Mucosa of rectum (tissue), 2 donors: ENCODE results near the gene ESPN.
A peak's percentile ranks its signal among the peaks of the same experiment; 100 is the strongest.
"Not testable (repeated sequence)": the region's sequence is repeated elsewhere in the genome, so short reads cannot be mapped to it uniquely, and the experiment has no call there.

Source experiments
- H3K27ac ChIP-seq, 2 donors: one replicate each; pipeline ENCODE4 v1.7.0; 2013; ENCODE audit warnings: inconsistent platforms in 2 of 2, low read depth in 2 of 2, low read length in 2 of 2
- H3K27me3 ChIP-seq, 2 donors: one replicate each; pipeline ENCODE4 v1.7.0; 2013; ENCODE audit warnings: low read length in 2 of 2; ENCODE audit not compliant: control insufficient read depth in 2 of 2, insufficient read depth in 2 of 2
- H3K36me3 ChIP-seq, 2 donors: one replicate each; pipeline ENCODE4 v1.7.0; 2013; ENCODE audit warnings: low read length in 2 of 2; ENCODE audit not compliant: control insufficient read depth in 2 of 2, insufficient read depth in 2 of 2
- H3K4me1 ChIP-seq, 2 donors: one replicate each; pipeline ENCODE4 v1.7.0; 2013; ENCODE audit warnings: low read length in 2 of 2, mild to moderate bottlenecking in 1 of 2; ENCODE audit not compliant: control insufficient read depth in 2 of 2, insufficient read depth in 2 of 2
- H3K4me3 ChIP-seq, 2 donors: one replicate each; pipeline ENCODE4 v1.7.0; 2013; ENCODE audit warnings: low read length in 2 of 2
- H3K9ac ChIP-seq, 2 donors: one replicate each; pipeline ENCODE4 v1.7.0; 2013; ENCODE audit warnings: low read length in 2 of 2, low read depth in 1 of 2, mild to moderate bottlenecking in 1 of 2
- H3K9me3 ChIP-seq, 2 donors: one replicate each; pipeline ENCODE4 v1.7.0; 2013; ENCODE audit warnings: low read length in 2 of 2; ENCODE audit not compliant: control insufficient read depth in 2 of 2
- donor health status: healthy.
- donor health status: Normal muscosa, but diverticular disease.

Gene ESPN

DNA sequence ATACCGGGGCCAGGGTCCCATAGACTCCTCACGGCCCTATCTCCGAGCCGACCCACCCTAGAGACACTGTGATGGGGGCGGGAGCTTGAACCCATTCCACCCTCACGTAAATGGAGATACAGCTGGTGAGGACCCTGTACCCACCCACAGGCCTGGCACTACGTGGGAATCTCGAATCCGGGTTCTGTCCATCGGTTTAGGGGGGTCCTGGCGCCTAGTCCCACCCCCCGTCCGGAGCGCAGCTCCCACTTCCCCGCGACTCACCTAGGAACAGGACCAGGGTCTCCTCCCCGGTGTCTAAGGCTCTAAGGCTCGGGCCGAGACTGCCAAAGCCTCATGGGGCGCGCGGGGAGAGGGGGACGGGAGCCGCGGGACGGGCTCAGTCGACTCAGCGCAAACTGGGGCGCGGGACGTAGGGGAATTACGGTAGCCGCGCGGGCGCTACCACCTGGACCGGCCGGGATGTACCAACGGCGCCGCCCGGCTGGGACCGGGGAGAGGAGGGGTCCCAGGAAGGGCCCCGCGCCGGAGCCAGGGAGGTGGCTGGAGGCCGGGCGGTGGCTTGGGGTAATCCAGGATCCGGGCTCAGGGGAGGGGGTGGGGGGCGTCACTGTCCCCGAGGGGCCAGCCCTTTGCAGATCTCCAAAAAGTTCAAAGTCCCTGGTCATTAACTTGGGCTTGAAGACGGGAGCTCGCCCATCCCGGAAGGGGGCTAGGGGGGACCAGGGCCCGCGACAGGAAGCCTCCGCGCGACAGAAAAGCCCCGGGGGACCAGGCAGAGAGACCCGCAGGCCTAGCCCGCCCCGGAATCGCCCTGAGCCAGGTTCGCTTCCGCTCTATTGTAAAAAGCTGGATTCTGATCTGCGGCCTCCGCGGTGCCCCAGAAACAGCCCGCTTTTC lies 65.9 kb downstream of the ESPN start:
- Histone ChIP-seq H3K27ac (peak overlapping the region; percentile 56 to 68), H3K4me1 (peaks cover 21 to 28% of the 10 kb centered on the region in 2 donors), H3K9ac (peak overlapping the region; percentile 68 to 76), H3K27me3 (peaks cover 4 to 7% of the 10 kb centered on the region in 2 donors), H3K9me3 (no peaks in the 10 kb centered on the region), H3K4me3 (peak overlapping the region; percentile 78 to 79), H3K36me3 (no peaks in the 10 kb centered on the region)

DNA sequence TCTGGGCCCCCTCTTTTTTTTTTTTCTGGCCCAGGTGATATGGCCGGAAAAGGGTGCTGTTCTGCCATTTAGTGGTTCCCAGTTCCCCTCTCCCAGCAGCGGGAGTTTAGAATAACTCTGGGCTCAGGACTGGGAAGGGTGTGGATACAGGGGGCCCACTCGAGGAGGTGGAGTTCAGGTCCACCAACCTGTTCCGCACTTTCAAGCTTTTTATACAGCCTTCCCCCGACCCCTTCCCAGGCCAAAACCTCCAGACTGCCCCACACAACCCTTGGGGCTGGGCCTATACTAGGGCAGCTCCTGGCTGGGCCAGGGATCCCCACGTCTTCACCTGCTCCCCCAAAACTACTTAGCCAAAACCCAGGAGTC lies 66.5 kb downstream of the ESPN start:
- H3K4me3 ChIP-seq = peak overlapping the region; percentile 78 to 79
- H3K4me1 ChIP-seq = peaks cover 24 to 26% of the 10 kb centered on the region in 2 donors
- H3K9me3 ChIP-seq = no peaks in the 10 kb centered on the region
- peaks cover 4 to 5% of the 10 kb centered on the region in 2 donors for H3K27me3 ChIP-seq
- no peaks in the 10 kb centered on the region for H3K36me3 ChIP-seq
- peak overlapping the region; percentile 56 to 68 for H3K27ac ChIP-seq
- H3K9ac ChIP-seq = peak overlapping the region; percentile 68 to 76

DNA sequence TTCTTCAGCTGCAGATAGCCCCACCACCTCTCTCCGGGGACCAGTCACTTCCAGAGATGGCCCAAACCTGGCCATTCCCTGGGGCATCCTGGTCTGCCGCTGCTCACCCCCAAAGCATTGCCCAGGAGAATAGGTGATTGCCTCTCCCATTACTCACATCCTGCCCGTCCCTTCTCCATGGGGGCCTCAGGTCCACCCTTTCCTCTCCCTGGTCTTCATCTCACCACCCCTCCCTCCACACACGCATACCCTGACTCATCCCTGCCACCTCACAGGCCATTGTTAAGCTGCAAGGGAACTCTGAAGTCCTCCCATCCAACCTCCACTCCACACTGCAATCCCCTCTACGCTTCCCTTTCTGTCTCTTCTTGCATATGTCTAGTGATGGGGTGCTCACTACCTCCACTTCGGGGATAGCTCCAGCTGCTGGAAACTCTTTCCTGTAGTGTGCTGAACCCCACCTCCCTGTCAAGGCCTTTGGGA lies 66.9 kb downstream of the ESPN start, which contains the start of gene PLEKHG5:
Gene PLEKHG5, minus strand, starts transcription at position 188 of the 483 bp plus-strand sequence. CDS start 14,096 bp downstream, outside the sequence.
- H3K4me3 ChIP-seq = peak within 1 kb of the TSS; percentile 78 to 79
- peak within 1 kb of the TSS; percentile 68 to 76 for H3K9ac ChIP-seq
- peaks cover 3% of the 10 kb centered on the region in 2 donors for H3K27me3 ChIP-seq
- H3K9me3 ChIP-seq = no peaks in the 10 kb centered on the region
- peaks cover 22% of the 10 kb centered on the region in 2 donors for H3K4me1 ChIP-seq
- peak within 1 kb of the TSS; percentile 56 to 68 for H3K27ac ChIP-seq
- H3K36me3 ChIP-seq = no peaks in the 10 kb centered on the region

DNA sequence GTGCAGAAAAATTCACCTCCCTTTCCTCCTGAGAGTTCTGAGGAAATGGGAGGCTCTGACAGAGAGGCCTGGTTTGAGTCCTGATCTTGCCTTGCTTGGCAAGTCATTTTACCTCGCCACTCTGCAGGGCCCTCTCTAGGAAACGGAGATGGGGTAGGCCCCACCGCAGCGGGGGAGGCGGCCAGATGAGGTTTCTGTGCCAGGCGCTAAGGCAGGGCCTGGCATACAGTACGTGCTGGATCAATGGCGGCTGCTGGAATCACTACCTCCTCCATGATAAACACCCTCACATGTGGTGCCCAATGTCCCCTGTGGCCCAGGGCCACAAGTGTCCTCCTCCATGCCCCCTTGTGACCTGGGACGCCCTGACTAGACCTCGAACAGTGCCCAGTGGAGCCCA lies 67.4 kb downstream of the ESPN start:
- Histone ChIP-seq H3K9ac (no peak overlapping the region), H3K4me3 (no peak overlapping the region), H3K4me1 (peaks cover 26 to 27% of the 10 kb centered on the region in 2 donors), H3K36me3 (no peaks in the 10 kb centered on the region), H3K27ac (no peak overlapping the region), H3K27me3 (peaks cover 3 to 6% of the 10 kb centered on the region in 2 donors), H3K9me3 (no peaks in the 10 kb centered on the region)

DNA sequence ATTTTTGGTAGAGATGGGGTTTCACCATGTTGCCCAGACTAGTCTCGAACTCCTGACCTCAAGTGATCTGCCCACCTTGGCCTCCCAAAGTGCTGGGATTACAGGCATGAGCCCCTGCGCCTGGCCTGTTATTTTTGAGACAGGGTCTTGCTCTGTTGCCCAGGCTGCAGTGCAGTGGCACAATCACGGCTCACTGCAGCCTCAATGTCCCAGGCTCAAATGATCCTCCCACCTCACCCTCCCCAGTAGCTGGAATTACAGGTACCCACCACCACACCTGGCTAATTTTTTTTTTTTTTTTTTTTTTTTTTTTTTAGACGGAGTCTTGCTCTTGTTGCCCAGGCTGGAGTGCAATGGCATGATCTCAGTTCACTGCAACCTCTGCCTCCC lies 69.3 kb downstream of the ESPN start:
- H3K9ac ChIP-seq, H3K27ac ChIP-seq, H3K4me3 ChIP-seq, H3K9me3 ChIP-seq, H3K27me3 ChIP-seq, H3K36me3 ChIP-seq: not testable (repeated sequence)
- peaks cover 24 to 27% of the 10 kb centered on the region in 2 donors for H3K4me1 ChIP-seq

DNA sequence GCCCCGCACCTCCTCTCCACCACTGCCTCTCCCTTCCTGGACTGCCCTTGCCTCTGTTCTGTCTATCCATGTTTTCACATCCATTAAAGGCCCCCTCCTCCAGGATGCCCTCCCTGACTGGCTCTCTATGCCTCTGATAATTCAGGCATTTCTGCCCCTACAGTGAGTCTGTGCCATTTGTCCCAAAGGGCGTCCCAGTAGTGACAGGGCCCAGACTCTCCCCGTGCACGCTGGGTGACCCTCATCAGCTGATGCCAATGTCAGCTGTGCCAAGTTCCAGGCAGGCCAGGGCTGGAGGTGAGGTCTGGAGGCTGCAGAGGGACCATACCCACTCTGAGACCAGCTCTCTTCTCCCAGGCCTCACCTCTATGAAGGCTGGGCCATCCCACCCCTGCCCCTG lies 70.1 kb downstream of the ESPN start:
- H3K4me3 ChIP-seq = no peak overlapping the region
- H3K9me3 ChIP-seq = no peaks in the 10 kb centered on the region
- peaks cover 8 to 9% of the 10 kb centered on the region in 2 donors for H3K27me3 ChIP-seq
- H3K27ac ChIP-seq = no peak overlapping the region
- no peak overlapping the region for H3K9ac ChIP-seq
- H3K4me1 ChIP-seq = peaks cover 16 to 22% of the 10 kb centered on the region in 2 donors
- H3K36me3 ChIP-seq = no peaks in the 10 kb centered on the region

DNA sequence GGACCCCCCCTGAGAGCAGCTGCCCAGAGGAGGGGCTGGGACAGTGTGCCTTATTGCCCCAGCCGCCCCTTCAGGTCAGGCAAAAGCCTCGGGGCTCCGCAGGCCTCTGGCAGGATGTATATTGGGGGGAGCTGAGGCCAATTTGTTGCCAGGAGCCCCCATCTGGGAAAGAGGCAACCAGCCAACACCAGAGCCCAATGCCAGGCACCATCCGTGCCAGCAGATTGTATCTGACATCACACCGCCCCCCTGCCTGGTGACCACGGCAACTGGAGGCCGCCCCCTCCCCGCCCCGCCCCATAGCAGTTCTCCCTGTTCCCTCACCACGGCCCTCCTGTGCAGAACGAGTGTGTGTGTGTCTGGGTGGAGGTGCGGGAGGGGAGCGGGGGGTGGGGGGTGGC lies 70.5 kb downstream of the ESPN start:
- Histone ChIP-seq H3K27ac (no peak overlapping the region), H3K27me3 (peaks cover 8 to 9% of the 10 kb centered on the region in 2 donors), H3K9ac (no peak overlapping the region), H3K4me1 (peaks cover 14 to 18% of the 10 kb centered on the region in 2 donors), H3K9me3 (no peaks in the 10 kb centered on the region), H3K36me3 (no peaks in the 10 kb centered on the region), H3K4me3 (no peak overlapping the region)

DNA sequence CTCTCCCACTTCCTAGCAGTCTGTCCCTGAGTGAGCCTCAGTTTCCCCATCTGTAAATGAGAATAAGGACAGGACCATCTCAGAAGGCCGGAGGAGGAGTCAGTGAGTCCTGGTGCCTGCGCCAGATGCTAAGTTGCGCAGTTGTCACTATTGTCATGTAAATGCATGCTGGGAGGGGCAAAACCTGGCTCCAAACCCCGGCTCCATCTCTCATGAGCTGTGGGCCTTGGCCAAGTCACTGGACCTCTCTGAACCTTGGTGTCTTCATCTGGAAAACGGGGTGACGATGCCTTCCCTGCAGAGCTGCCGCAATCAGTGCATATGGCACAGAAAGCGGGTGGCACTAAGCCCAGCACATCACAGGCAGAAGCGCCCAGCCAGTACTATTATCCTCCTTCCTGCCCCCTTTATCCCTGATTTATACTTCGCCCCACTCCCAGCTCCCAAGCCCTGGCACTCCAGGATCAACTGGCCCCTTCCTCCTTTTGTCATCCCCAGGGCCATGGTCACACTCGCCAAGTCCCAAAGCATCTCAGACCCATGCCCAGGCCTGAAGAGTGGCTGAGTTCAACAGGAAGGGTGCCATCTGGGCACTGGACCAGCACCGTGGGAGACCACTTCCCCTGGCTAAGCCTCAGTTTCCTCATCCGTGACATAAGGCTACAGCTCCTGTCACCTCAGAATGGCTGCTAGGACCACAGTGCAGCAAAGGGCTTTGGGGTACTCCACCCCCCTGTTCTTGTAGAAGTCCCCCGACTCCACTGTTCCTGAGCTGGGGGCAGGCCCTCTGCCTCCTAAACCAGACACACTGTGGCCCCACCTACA lies 71.2 kb downstream of the ESPN start:
- peaks cover 8 to 9% of the 10 kb centered on the region in 2 donors for H3K27me3 ChIP-seq
- no peak overlapping the region for H3K9ac ChIP-seq
- H3K36me3 ChIP-seq = no peaks in the 10 kb centered on the region
- H3K4me1 ChIP-seq = peaks cover 10 to 15% of the 10 kb centered on the region in 2 donors
- H3K27ac ChIP-seq = no peak overlapping the region
- no peaks in the 10 kb centered on the region for H3K9me3 ChIP-seq
- H3K4me3 ChIP-seq = no peak overlapping the region

DNA sequence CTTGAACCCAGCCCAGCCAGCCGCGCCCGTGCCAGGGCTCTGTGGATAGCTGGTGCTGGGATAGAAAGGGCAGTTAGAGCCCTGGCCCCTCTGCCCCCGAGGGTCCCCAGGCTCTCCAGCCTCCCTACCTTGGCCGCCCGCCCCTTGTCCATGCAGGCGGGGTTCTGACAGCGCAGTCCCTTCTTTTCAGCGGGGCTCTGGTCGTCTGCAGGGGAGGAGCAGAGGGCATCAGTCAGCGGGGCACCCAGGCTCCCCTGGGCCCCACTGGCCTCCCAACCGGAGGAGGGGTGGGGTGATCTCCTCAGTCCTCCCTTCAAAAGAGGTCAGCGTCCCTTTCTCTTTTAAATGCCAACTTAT lies 71.8 kb downstream of the ESPN start:
- Histone ChIP-seq H3K27ac (no peak overlapping the region), H3K27me3 (peaks cover 8 to 9% of the 10 kb centered on the region in 2 donors), H3K4me1 (peaks cover 9 to 12% of the 10 kb centered on the region in 2 donors), H3K36me3 (no peaks in the 10 kb centered on the region), H3K9ac (no peak overlapping the region), H3K9me3 (no peaks in the 10 kb centered on the region), H3K4me3 (no peak overlapping the region)

DNA sequence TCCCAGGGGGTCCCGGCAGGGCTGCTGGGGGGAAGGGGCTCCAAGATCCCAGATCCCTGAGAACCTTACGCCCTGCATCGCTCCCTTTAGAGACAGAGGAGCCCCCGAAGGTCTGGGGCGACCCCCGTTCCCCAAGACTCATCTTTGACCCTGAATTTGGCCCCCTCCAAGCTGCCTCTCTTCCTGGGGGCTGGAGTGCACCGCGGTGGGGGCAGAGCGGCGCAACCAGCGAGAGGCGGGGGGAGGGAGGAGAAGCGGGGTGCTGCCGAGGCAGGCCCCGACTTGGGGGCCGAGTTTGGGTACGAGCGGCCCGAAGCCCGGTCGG lies 72.3 kb downstream of the ESPN start:
- Histone ChIP-seq H3K9ac (no peak overlapping the region), H3K27me3 (peaks cover 8 to 9% of the 10 kb centered on the region in 2 donors), H3K4me3 (peak overlapping the region in 1 of 2 donors; percentile 19), H3K27ac (no peak overlapping the region), H3K9me3 (no peaks in the 10 kb centered on the region), H3K4me1 (peaks cover 8 to 11% of the 10 kb centered on the region in 2 donors), H3K36me3 (no peaks in the 10 kb centered on the region)
